ENCODE results near the gene CIBAR2.

The CIBAR2 gene

DNA sequence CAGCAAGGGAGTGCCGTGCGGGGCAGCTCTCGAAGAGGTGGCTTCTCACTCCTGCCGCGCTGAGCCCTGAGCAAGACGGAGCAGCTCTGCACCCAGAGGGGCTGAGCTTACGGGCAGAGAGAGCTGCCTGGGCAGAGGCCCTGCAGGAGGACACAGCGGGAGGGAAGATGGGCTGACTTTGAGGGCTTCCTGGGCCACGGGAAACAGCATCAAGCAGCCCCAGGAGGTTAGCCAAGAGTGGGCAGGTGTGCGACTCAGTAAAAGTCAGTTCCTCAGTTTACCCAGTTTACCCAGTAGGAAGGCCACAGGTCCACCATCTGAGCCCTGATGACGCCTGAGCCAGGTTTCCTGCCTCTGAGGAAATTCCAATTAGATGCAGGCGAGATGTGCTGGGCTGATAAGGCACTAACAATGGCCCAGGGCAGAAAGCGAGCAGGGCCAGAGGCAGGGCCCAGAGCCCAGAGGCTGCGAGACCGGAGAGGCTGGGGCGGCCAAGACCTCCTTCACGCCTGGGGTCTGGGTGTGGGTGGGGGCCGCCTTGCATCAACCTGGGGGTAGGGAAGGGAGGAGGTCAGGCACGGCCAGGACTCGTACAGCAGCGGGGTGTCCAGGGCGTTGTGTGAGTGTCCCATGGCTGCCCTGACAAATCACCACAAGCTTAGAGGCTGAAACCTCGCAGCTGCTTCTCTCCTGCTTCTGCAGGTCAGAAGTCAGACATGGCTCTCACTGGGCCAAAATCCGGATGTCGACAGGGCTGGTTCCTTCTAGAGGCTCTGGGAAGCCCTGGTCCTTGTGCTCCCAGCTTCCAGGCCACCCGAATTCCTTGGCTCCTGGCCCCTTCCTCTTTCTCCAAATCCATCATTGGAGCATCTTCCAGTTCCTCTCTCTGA lies 32.0 kb upstream of the CIBAR2 start:
- no peak for DNase-seq

DNA sequence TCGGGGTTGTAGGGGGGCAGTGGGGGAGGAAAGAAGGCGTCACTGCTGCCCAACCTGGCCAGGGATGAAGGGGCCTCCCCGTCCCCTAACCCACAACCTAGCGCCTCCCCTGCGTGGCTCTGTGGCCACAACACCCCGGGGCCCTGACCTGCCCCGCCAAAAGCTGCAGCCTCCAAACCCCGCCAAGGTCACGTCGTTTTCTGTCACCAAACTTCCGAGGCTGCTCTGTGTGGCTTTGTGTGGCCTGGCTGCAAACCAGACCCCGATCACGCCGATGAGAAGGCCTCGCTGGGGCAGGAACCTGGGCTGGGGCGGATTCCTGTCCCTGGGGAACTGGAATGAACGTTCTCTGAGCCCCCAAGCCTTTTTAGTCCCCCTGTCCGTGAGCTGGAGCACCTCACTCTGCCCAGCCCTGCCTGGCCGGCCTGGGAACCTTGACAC lies 30.5 kb upstream of the CIBAR2 start:
- DNase-seq = no peak

DNA sequence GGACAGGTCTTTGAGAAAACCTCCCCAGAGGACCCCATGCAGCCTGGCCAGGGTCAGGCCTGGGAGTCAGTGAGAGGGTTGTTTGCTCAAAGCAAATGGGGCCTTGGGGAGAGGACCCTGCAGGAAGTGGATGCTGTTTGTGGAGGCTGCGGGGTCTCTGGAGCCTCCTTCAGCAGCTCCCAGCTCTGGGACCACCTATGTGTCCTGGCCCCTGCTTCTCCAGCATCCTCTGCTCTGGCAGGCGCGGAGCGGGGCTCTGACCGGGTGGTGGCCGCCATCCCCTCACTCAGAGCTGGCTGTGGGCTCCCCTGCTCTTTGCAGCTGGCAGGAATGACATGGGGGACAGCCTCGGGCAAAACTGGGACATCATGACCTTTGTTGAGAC lies 29.8 kb upstream of the CIBAR2 start:
- no peak for DNase-seq

DNA sequence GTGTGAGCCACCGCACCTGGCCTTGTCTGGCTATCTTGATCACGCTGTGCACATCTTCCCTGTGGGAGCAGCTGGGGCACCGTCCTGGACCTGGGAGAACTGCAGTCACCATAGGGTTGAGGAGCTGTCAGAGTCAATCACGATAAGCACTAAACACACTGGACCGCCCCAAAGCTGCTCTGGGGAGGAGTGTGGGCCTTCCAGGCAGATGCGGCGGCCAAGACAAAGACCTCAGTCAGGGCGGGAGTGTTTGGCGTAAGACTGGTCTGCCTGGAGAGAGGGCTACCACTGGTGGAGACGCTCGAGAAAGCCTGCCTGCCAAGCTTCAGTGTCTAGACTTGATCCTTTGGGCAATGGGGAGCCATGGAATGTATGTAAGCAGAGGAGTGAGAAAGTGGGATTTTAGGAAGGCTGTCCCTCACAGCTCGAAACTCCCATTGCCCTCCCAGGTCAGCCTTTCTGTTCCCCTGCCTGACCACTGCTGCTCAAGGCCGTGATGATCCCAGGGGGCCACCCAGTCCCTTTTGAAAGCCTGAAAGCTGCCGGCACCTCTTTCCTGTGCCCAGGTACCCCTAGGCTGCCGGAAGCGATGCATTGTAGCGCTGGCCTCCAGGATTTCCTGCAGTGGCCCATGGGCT lies 29.3 kb upstream of the CIBAR2 start:
- DNase-seq = no peak

DNA sequence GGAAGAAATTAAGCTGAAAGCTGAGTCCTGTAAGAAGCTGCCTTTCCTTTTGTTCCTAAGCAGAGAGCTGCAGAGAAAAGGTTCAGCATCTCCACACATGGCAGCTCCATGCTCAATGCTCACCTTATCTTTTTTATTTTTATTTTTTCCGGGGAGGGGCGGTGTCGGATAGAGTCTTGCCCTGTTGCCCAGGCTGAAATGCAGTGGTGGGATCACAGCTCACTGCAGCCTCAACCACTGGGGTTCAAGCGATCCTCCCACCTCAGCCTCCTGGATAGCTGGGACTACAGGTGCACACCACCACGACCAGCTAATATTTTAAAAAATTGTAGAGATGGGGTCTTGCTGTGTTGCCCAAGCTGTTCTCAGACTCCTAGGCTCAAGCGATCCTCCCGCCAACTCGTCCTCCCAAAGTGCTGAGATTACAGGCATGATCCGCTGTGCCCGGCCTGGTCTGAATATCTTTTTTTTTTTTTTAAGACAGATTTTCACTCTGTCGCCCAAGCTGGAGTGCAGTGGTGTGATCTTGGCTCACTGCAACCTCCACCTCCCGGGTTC lies 28.3 kb upstream of the CIBAR2 start:
- DNase-seq = no peak

DNA sequence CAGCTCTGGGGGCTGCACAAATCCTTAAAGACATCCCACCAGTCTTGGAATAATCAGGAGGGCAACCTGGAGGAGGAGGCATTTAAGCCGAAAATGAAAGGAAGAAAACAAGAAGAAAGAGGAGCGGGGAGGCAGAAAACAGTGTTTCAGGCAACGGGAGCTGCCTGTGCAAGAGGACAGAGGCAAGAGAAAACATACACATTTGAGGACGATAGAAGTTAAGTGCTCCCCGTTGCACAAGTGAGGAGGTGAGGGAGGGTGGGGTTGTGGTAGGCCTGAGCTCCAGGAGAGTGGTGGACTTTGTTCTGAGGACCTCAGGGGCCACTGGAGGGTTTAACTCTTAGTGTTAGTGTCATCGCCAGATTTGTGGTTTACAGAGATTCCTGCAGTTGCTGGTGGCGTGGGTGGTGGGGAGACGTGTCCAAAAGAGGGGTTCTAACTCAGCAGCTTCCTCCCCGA lies 27.6 kb upstream of the CIBAR2 start:
- DNase-seq = no peak

DNA sequence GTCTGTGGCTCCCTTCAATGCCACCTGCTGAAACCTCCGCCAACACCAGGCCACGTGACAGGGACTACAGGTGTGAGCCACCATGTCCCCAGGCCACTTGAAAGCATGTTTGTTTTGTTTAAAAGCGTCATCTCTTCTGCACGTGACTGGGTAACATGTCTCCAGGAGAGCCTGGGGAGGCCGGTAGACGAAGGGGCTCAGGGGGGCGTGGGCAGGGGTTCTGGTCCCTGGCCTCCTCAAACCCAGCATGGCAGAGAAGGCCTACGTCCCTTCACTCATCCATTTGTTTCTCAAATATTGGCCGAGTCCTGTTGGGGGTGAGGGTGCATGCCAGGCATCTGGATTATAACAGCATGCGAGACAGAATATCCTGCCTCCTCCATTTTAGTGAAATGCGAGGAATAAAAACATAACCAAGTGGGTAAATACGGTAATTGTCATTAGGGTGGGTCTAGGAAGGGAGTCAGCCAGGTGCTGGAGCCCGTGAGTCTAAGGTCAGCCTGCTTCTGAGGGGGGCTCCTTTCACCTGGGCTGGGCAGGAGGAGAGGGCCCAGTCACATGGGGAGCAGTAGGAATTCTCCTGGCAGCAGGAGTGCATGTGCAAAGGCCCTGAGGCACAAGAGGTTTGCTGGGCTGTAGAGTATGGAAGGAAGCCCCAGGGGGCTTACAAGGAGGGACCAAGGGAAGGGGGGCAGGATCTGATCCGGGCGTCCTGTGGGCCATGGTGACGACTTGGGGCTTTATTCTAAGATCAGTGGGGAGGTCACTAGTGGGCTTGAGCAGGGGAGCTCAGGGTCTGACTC lies 26.8 kb upstream of the CIBAR2 start:
- no peak for DNase-seq

DNA sequence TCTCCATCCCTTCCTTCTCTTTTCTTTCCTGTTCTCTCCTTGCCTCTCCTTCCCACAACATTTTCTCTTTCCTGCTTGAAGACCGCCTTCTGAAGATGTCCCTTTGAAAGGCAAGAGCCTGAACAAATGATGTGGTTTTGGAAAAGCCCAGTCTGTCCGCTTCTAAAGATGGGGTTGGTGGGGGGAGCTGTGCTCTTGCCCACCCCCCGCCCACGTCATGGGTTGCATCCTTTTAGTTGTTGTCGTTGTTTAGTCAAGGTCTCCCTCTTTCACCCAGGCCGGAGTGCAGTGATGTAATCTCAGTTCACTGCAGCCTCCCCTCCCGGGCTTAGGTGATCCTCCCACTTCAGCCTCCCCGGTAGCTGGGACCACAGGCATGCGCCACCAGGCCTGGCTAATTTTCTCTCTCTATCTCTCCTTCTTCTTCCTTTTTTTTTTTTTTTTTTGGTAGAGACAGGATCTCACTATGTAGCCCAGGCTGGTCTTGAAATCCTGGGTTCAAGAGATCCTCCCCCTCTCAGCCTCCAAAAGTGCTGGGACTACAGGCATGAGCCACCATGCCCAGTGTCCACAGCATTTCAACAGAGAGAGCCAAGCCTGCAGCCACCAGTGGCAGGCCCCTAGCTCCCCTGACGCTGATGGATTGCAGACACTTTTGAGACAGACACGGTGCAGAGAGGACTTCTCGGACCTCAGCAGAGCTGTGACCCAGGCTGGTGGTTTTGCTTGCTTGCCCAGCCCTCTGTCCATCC lies 26.0 kb upstream of the CIBAR2 start:
- DNase-seq = no peak

DNA sequence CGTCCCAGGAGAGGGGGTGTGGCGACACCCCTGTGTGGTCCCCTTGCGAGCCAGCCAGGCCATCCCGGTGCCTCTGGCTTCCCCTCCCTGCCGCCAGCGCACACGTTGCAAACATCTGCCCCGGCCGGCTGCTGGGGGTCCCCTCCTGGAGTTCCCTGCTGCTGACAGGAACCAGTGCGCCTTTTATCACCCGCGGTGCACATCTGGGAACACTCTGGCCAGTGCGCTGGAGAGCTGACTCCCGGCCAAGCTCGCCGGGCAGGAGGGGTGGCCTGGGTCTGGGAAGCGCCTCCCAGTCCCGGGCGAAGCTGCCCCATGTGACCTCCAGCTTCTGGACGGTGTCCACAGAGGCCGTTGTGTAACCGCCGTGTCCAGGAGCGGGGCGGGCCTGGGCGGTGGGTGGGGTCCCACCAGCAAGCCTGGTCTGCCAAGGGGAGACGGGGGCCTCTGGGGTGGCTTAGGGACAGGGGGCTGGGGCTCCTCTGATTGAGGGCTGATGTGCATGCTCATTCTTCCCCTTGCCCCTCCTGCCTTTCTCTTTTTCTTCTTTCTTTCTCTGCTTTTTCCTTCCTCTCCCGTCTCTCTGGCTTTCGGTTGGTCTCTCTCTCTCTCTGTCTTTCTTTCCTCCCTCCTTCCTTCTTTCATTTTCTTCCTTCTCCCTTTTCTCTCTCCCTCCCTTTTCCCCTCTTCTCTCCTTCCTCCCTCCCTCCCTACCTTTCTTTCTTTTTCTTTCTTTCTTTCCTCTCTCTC lies 25.2 kb upstream of the CIBAR2 start:
- DNase-seq = no peak

DNA sequence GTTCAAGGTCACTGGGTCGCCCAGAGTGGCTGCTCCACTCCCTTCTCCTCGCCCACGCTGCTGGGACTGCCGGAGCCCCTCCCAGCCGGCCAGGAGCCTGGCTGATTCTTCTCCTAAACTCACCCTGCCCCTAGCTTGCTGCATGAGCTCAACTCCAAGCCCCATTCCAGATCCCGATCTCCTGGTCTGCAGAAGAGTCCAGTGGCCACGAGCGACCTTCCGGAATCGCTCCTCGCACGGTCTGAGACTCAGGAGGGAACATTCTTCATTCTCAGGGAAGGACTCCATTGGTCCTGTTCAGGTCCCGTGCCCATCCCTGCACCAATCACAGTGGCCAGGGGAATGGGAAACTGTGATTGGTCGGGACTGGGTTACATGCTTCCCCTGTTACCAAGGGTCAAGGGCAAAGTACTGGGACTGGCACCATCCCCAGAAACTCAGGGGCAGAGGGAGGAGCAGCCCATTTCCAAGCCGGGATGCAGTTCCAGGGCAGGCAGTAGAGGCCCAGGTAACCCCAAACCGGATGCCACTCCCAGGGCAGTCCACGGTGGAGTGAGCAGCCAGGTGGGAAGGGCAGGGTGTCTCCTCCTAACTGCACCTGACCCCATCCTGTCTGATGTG lies 24.5 kb upstream of the CIBAR2 start:
- DNase-seq = no peak

DNA sequence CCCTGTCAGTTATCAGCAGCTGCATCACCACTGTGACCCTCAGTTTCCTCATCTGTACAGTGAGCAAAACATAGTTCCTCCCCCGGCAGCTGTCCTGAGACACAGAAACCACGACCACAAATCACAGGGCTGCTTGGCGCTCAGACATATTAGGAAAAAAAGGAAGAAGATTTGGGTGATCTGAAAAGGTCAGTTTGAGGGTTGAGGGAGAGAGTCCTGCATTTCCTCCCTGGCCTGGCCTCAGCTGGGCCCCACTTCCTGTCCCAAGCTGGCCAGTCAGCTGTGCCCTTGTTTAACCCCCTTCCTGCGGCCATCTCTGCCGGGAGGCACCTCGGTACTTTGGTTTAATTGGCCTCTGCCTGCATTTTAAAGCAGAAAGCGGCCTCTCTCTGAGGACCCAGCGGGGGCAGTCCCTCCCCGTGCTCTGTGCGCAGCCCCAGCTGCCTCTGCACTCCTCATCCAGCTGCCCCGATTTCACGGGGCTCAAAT lies 24.0 kb upstream of the CIBAR2 start:
- no peak for DNase-seq

DNA sequence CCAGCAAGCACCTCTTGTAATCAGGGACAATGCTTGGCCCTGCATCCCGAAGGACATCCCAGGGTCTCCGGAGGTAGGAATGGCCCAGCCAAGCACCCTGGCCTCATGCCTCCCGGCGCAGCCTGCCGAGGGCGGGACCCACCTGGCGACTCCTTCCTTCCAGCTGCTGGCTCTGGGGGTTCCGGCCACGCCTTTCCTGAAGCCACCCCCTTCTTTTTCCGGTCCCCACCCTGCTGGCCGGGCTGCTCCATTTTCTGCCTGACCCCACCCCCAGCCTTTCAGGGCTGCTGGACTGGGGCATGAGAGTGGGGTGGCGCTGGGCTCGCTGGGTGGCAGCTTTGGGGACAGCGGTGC lies 22.5 kb upstream of the CIBAR2 start:
- no peak for DNase-seq

DNA sequence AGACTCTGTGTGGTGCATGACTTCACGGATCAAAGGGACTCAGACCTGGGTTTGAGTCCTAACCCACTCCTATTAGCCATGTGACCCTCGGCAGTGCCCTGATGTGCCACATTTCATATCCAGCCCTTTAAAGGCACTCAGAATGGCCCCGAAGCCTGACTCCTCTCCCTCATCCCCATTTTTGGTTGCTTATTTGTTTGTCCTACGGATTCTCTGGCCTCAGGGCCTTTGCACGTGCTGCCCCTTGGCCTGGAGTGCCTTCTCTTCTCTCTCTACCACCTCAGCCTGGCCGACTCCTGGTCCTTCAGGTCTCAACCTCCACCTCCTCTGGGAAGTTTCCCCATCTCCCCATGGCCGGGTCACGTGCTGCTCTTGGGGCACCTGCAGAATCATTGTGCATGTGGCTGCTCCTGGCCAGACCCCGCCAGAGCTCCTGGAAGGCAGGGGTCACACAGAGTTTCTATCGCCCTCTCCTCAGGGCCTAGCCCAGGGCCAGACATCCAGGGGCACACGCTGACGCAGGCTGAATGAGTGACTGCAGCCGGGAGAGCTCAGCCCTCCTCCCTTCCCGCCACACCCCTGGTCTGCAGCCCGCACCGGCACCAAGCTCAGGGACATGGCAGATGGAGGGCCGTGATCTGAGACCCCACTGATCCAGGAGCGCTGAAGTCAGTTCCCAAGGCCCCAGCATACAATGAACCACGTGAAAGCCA lies 22.0 kb upstream of the CIBAR2 start:
- no peak for DNase-seq

DNA sequence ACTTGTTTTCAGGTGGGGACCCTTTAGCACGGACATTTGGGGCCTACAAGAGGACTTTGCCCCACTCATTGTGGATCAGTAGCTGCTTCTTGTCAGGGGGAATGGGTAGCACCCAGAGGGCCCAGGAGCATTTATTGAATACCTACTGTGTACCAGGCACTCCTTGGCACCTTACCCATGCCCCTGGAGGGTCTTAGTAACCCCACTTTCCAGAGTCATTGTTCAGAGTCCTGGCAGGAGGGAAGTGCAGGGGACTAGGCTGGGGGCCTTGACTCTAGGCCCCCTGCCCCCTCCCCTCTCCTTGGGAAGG lies 21.0 kb upstream of the CIBAR2 start:
- no peak for DNase-seq

DNA sequence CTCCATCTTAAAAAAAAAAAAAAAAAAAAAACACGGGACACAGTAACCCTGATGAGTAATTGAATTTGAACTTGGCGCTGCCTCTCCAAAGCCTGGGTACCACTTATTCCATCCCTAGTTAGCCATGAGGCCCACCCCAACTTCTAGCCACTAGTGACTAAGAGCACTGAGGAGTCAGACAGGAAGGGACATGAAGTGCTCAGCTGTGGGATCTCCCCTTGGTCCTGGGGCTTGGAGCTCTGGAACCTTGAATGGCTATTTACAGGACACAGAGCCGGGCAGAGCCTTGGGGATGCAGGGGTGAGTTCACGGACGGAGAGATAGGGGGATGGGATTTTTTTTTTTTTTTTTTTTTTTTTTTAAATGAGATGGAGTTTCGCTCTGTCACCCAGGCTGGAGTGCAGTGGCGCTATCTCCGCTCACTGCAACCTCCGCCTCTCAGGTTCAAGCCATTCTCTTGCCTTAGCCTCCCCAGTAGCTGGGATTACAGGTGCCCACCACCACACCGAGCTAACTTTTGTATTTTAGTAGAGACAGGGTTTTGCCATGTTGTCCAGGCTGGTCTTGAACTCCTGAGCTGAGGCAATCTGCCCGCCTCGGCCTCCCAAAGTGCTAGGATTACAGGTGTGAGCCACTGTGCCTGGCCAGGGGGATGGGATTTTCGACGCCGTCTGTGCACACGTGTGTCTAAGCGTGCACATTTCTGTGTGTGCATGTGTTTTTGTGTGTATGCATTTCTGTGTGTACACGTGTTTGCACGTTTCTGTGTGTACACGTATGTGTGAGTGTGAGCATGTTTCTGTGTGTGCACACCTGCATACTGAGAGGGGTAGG lies 20.4 kb upstream of the CIBAR2 start:
- DNase-seq = no peak

DNA sequence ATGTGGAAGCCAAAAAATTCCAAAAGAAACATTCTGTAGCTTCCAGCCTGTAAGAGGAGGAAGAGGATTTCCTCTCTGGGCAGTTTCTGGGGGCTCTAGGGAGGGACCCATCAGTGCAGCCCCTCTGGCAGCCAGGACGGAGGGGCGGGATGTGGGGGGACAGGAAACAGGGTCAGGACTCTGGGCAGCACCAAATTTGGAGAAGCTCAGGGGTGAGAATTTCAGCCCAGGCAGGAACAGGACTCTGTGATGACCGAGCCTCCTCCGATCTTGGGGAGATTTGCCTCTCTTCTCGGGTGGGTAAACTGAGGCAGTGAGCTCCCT lies 18.4 kb upstream of the CIBAR2 start:
- DNase-seq = no peak

DNA sequence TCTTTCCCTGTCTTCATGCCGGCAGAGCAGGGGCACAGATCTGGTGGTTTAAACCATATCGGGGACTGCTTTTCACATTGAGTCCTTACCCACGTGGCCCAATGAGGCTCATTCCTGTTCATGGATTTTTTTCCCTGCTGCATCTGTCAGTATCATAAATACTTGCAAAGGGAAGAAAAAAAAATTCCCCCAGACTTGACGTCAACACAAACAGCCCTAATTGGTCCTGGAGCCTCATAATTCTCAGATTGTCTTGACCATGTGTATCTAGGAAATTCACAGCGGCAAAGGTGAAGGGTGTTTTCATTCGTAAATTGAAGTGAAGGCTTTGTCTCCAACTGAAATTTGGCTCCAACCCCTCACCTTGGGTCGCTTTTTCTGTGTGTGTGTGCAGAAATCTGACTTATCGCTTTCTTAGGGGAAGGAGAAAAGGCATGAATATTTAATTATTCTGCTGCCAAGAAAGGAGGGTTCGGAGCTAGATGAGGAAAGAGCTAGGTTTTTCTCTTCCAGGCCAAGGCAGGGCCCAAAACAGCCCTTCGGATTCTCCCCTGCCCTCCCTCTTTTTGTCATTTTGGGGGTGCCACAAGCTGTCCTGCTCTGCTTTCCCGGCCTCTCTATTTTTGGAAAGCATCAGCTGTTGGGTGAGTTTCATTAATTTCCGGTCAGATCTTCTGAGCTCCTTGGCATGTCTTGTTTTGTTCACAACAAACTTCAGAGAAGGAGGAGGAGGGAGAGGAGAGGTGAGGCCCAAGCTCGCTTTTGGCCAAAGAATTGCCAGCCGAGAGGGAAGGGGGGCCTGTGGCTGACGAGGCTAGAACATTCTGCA lies 17.8 kb upstream of the CIBAR2 start:
- no peak for DNase-seq

DNA sequence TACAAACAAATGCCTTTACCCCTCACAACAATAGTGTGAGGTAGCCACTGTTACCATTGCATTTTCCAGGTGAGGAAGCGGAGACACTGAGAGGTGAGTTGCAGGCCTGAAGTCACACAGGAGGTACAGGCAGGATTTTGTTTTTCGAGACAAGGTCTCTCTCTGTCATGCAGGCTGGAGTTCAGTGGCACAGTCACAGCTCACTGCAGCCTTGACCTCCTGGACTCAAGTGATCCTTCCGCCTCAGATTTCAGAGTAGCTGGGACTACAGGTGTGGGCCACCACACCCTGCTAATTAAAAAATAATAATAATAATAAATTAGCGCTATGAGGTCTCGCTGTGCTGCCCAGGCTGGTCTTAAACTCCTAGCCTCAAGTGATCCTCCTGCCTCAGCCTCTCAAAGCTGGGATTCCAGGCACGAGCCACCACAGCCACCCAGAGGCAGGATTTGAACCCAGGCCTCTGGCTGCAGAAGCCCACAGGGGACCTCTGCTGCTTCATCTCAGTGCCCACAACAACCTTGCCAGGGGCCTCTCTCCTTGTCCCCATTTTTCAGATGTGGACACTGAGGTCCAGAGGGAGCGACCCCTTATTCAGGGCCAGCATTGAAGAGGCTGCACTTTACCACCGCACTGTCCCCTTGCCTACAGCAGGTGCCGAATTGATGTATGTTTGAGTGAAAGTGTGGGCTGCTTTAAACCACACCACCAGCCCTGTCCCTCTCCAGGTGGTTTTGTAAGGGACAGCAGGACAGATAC lies 16.0 kb upstream of the CIBAR2 start:
- DNase-seq = no peak
